IPS-11a (cell line): ENCODE results near the gene FRMPD2.
"Not testable (repeated sequence)": the region's sequence is repeated elsewhere in the genome, so short reads cannot be mapped to it uniquely, and the experiment has no call there.

ENCODE experiments used
- H3K4me3 ChIP-seq: one replicate; pipeline ENCODE4 v1.5.1; 2013; ENCODE audit warnings: low read depth, low read length, control low read depth

FRMPD2 gene

GRCh38 chr10:48251525-48252353 is 22.8 kb downstream of the FRMPD2 start:
- H3K4me3 ChIP-seq, result no peak overlapping the region

- no peak overlapping the region for H3K4me3 ChIP-seq
These were observed 23.4 kb downstream of the FRMPD2 start for GRCh38 chr10:48251152-48251524.

- no peak overlapping the region for H3K4me3 ChIP-seq
These were observed 24.6 kb downstream of the FRMPD2 start for GRCh38 chr10:48249763-48250351.

GRCh38 chr10:48249004-48249762 is 25.3 kb downstream of the FRMPD2 start:
- no peak overlapping the region for H3K4me3 ChIP-seq

DNA sequence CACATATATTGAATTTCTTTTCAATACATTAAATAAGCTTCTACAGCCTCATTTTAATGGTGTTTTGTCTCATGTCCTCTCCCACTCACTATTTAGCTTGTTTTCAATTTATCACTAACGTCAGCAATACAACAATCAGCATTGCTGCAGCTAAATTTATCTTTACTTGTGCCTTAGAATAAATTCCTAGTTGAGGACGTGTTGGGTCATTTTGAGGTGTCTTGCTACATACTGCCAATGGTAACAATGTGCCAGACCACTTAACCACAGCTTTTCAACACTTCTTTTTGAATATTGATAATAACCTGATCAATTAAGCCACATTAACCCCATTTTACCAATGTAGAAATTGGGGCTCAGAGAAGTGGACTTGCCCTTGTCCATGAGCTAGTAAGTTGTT is 26.0 kb downstream of the FRMPD2 start:
- no peak overlapping the region for H3K4me3 ChIP-seq

DNA sequence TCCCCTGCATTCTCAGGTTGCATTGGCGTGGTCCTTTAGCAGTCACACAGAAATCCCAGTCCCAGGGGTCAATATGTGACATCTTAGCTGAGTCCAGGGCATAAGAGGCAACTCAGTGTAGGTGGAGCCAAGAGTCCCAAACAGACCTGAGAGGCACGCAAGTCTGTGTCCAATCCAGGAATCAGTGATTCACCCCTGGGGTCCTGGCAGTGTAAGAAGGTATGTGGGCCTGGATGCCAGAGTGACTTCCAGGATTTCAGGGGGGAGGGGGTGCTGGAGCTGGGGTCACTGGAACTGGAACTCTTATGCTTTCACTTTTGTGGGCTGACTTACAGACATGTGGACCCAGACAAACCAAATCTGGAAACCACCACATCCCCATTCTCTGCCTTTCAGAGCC is 26.8 kb downstream of the FRMPD2 start:
- no peak overlapping the region for H3K4me3 ChIP-seq

DNA sequence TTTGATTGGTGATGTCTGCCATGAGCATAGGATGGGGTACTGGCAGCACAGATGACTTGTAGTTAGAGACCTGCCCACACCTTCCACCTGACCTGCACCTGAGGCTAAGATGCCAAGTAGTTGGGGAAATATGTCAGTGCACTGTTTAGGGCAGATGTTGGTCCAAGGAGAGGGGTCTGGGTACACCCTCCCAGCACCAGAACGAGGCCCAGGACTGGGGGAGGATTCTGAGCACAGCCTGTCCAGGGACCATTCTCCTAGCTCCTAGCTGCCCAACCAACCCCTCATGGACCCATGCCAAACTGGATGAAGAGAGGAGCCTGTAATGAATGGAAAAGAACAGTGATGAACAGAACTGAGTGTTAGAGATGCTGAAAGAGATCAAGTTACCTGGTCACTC is 28.0 kb downstream of the FRMPD2 start:
- no peak overlapping the region for H3K4me3 ChIP-seq

DNA sequence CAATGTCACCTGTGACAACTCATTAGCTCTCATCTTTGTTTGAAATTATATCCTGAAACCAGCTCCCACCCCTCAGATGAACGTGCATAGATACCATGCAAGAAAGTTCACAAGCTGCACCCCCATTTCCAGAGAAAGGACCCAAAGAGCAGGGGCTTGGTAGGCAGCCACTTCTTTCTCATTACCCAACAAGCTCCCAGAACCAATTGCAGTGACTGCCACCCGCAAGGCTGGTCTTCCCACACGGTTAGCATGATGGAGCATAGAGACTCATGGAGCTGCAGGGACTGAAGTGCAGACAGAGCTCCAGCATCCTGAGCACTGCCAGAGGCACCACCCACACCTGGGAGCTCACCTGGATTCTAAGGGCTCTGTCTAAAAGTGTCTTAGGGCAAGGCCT is 28.5 kb downstream of the FRMPD2 start:
- no peak overlapping the region for H3K4me3 ChIP-seq

GRCh38 chr10:48243921-48244320 is 30.6 kb downstream of the FRMPD2 start:
- not testable (repeated sequence) for H3K4me3 ChIP-seq

GRCh38 chr10:48243487-48243886 is 31.0 kb downstream of the FRMPD2 start:
- no peak overlapping the region for H3K4me3 ChIP-seq

DNA sequence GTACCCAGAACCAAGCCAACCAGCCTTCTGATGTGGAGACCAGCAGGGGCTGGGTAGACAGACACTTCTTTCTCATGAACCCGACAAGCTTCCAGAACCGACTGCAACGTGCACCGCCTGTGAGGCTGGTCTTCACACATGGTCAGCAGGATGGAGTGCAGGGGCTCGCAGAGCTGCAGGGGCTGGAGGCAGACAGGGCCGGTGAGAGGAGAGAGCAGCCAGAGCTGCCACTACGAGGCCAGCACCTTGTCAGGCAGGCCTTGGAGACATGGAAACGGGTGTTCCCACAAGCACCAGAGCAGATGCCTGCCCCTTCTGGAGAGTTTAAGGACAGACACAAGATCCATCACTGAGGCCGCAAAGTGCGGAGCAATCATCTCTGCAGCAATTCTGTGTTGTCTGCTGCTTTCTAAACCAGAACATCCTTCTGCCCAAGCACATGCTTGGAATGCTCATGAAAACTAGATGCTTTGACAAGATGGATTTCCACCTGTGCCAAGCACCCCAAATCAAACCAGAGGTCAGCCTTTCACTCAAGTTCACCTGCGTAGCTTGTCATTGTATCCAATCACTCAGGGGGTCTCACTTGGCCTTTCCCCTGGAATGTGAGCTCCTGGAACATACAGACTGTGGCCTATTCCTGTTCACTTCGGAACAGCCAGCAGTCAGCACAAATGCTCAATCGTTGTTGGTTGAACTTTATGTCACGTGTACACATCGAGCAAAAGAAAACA is 32.2 kb downstream of the FRMPD2 start:
- no peak overlapping the region for H3K4me3 ChIP-seq

DNA sequence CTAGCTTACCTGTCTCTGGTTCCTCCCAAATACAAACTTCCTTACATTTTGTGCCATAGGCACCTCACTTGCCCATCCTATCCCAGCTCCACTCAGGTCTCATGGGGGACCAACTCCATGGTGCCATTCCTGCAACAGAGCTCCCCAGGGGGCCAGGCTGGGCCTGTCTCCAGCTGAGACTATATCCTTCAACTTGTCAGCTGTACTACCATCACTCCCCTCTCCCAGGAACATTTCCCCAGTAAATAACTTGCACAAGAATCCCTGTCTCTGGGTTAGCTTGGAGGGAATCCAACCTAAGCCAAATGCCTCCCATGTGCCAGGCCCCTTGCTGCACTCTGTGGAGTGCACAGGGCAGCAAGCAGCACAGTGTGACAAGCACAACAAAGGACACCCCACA is 33.2 kb downstream of the FRMPD2 start:
- no peak overlapping the region for H3K4me3 ChIP-seq

DNA sequence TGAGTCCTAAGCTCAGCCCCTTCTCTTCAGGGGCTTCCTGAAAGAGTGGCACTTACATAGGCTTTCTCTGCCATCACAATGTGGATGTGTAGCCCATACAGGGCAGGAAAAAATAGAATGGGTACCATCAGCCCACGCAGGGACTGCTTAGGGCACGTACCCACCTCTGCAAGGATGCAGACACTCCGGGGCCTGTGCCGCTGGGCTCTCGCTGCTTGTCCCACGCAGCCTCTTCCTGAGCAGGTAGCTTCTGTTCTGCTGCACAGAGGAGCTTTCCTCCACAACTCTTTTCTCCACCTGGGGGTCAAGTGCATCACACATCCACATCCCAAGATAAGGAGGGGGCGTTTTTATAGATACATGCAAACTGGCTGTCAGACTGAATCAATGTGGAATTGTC is 34.3 kb downstream of the FRMPD2 start:
- no peak overlapping the region for H3K4me3 ChIP-seq

DNA sequence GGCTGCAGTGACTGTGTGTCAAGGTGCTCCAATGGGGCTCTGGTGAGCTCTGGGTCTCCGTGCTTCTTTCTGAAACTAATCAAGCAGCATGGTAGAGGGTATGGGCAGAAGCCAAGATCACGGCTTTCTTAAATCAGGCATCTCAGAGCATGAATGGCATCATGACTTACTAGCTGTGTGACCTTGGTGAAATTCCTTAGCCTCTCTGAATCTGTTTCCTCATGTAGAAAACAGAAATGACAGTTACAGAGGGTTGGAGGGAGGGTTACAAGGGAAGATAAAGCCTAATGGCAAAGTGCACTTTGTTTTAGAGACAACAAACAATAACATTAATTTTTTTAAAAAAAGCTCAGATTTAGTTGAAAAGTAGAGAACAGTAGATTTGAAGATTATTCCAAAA is 34.9 kb downstream of the FRMPD2 start:
- no peak overlapping the region for H3K4me3 ChIP-seq

DNA sequence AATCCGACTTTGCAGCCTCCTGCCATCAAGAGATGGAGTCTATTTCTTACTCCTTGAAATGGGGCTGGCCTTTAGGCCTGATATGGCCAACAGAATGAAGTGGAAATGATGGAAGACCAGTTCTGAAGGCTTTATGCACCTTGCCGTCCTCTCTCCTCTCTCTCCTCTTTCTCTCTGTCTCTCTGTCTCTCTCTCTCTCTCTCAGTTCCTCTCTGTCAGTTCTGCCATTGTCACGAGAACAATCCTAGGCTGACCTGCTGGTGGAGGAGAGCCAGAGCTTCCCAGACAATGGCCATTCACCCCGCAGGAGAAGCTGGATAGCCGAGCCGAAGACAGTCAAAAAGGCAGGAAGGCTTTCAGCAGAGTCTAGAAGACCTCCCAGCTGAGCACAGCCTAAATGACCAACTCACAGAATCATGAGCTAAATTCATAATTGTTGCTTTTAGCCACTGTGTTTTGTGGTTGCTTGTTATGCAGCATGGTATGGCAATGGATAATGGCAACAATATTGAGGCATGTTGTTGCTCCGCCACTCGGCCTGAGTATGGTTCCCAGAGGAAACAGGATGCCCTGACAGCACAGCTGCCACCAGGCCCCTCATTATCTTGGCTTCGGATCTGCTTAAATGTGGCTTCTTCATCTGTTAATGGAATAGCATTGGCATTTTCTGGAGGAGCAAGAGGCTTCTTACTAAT is 35.5 kb downstream of the FRMPD2 start:
- no peak overlapping the region for H3K4me3 ChIP-seq

- H3K4me3 ChIP-seq, result no peak overlapping the region
These were observed 36.9 kb downstream of the FRMPD2 start for GRCh38 chr10:48237259-48238250.

DNA sequence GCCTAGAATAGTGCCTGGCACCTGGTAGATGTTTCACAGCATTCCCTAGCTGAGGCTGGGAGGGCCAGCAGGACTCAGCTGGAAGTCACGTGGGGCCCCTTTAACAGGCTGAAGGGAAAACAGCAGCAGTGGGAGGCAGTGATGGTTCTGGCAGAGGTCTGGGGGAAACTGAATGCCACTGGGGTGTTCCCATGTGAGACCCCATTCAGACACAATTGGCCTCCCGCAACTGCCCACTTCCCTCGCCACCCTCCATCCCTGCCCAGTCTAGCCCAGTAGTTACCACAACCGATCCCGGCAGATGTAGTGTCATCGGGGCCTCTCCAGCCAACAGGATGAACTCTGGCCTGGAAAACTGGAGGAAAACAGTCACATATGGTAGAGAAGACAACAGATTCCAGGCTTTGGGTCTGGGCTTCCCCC is 38.3 kb downstream of the FRMPD2 start:
- H3K4me3 ChIP-seq, result no peak overlapping the region

DNA sequence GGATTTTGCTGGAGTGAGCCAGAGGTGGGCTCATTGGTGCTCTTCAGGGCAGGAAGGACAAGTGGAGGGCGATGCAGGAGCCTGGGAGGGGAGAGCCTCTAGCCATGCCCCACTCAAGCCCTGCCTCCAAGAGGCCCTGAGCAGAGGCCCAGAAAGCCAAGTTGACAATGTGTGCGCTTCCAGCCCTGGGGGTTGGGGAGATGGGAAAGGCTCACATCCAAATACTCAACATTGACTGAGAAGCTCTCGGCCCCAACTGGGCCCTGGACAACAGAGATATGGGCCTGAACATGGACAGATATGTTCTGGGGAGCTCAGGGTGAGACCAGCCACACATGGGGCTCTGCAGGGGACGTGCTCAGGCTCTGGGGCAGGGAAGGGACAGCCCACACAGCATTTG is 39.0 kb downstream of the FRMPD2 start:
- H3K4me3 ChIP-seq, result no peak overlapping the region

GRCh38 chr10:48234787-48235186 is 39.7 kb downstream of the FRMPD2 start:
- H3K4me3 ChIP-seq, result no peak overlapping the region

DNA sequence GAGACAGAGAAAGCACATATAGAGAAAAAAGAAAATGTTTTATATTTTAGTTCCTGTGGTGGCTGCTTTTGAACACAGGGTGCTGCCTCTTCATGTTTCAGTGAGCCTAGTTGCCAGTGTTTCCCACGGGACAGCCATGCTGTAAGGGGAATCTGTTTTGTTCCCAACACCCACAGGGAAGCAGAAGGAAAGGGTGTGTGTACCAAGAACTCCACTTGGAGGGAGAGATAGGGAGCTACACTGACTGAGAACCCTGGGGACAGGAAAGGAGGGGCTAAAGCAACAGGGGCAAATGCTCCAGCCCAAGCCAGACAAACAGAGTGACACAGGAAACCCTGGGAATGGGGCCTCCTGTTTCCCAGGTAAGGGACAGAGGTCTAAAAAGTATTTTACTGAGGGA is 40.2 kb downstream of the FRMPD2 start:
- no peak overlapping the region for H3K4me3 ChIP-seq
